HG03469 (cell line): Measurements from ENCODE around the gene PCDH19.

ENCODE experiments used
- ATAC-seq: cut with Tn5 transposase; IDR thresholded peaks from one replicate; pipeline ENCODE4 v1.9.1; 2021; ENCODE audit warnings: mild to moderate bottlenecking, moderate library complexity, moderate number of reproducible peaks; ENCODE audit not compliant: unreplicated experiment

The PCDH19 gene

DNA sequence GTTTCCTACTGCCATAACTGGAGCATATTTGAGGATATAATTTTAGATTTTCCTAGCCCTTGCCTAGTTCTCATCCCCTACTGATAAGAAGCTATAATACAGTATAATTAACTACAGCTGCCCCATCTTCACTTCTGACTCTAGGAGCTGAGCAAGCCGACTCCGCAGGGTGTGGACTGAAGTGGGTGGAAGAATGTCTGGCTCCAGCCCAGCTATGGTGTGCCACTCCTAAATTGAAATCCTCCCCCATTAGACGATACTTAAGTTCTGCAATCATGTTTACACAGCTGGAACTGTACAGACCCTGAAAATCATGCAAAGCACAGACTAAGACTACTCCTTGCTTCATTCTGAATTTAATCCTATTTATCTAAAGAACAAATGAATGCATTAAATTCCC is 93.1 kb downstream of the PCDH19 start:
- ATAC-seq = no peak

DNA sequence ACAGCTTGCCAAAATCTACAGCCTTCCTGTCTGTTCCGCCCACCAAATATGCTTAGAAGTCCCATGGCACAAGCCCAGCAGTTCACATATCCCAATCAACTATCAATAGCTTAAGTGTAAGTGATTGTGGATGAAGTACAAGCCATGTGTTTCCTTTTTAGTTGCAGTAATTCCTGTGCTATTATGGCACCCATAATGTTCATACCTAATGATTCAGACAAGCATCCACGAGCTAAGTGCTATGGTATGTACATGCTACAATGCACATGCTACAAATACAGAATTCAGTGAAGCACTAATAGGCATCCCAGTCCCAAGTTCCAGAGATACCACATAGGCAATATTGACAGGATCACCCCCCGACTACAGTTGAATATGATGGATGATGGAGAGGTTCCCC is 94.5 kb downstream of the PCDH19 start:
- no peak for ATAC-seq

DNA sequence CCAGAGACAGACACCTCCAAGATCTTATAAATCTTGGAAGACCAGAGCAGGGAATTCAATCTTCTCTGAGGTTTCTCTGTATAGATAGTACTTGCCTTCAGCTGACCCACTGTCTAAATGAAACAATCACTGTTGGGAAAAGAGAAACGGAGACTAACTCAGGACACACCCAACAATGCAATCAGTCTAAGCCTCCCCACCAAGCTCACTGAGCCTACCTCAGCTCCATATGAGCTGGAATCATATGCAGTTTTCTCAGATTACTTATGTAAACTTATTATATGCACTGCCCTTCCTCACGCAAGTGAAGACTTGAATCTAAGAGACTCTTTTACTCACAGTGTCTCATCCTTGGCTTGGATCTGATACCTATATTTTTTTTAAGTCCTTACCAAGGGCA is 110.5 kb downstream of the PCDH19 start:
- no peak for ATAC-seq

DNA sequence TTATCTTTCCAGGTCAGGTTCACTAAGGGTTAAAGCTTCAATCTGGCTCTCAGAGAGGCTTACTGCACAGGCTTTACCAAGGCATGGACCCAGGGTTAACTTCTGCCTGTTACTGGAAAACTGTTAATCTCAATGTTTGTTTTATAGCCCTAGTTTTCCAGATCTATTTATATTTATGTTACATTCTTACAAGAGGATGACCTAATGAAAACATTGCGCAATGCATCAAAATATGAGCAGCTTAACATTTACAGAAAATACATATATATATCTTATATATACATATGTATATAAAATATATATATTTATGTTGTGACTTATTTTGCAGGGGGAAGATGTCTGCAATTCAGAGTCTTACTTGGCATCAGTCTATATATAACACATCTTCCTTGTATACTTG is 112.3 kb downstream of the PCDH19 start:
- ATAC-seq = no peak

DNA sequence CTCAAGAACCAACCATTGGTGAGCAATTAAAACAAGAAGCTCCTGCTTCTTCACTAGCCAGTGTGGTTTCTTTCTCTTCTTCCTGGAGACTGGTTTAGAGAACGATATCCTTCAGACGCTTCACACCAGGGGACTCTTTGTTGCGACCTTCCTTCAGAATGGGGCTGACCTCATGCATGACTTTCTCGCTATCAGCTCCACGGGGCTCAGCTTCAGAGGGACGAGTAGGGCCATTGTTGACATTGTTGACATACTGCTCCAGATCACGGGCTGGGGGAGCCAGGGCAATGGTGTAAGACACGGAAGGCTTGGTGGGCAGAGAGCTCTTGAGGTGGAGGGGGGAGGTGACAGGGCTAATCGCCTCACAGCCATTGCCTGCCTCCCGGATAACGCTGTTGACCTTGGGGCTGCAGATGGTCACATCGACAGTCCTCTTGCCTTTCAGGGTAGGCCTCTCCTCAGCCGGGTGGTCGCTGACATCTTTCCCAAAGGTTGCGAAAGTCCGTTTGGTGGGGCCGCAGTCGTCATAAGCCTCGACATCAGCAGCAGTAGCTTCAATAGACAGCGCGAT is 113.8 kb downstream of the PCDH19 start:
- ATAC-seq = no peak

DNA sequence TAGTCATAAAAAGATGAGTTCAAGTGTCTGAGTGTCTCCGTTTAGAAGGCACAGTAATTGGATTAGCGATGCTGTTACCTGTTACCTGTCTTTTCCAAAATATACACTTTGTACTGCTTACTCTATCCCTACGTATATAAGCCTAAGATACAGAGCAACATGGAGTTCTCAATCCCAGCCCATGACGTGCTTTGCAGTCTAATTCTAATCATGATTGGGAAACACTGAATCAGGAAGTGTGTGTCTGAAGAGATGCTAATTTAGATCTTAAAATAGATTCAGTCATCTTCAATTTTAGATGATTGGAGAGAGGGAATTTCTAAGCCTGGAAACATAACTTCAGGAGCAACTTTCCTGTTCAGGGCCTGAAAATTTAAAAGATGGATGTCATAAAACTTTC is 115.1 kb downstream of the PCDH19 start:
- no peak for ATAC-seq

DNA sequence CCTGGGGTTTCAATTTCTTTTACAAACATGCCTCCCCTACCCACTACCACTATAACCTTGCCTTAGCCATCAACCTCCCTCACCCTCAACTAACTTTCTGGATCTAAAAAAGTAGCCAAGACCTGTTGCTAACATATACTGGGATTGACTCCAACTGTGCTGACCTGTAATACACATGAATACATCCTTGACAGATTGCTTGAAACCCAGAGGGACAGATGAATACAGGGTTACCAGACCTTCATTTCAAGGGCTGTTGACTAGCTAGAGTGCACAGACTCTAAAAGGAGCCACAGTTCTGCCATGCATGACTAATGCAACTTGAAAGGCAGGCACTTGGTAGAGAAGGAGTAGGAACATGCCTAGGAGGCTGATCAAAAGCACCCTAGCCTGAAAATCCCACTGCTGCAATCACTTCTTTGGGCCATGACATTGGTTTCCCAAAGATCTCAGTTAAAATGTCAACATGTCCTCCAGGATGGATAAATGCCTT is 121.0 kb downstream of the PCDH19 start:
- no peak for ATAC-seq

DNA sequence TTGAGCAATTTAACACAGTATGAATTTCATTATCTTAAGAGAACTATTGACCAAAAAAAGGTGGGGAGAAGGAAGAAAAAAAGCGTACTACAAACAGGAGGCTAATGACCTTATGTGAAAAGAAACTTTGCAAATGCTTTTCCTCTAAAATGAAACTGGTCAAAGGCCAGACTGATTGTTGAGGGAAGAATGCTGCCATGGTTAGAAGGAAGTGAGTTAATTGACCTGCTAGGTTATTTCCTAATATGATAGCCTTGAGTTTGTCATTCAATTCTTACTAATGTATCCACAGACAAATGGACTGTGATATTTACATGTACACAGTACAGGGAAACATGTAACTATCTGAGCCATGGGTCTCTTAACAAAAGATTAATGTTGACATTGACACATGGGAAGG is 132.8 kb downstream of the PCDH19 start:
- no peak for ATAC-seq

DNA sequence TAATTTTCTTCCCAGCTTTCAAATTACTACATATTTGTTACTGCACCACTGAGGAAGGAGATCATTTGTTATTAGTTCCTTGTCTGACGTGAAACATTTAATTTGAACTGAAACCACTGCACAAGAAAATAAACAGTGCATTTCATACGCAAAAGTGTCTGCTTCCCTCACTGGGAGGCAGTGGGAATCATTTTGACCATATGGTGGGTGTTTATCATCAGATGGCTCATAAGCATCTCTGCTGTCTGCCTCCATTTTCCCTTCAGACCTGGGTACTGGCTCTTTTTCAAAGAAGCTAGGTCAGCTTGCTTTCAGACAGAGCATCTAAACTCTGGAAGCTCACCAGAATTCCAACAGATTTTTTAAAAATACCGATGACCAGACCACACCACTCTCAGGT is 135.2 kb downstream of the PCDH19 start:
- no peak for ATAC-seq

DNA sequence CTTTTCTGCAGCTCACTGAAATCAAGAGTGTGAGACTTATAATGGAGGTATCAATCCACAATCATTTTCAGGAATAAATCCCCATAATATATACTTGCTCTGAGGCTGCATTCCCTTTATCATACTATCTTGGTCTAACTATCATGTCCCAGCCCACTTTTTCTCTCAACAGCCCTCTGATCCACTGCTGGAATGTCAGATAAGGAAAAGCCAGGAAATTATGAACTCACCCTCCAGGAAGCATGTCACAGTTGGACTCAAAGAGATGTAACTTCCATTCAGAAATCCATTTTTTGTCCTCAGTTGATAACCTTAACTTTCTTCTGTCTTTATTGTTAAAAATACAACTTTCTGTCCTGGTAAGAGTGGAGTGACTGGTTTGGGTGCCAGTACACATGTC is 144.9 kb downstream of the PCDH19 start:
- no peak for ATAC-seq

DNA sequence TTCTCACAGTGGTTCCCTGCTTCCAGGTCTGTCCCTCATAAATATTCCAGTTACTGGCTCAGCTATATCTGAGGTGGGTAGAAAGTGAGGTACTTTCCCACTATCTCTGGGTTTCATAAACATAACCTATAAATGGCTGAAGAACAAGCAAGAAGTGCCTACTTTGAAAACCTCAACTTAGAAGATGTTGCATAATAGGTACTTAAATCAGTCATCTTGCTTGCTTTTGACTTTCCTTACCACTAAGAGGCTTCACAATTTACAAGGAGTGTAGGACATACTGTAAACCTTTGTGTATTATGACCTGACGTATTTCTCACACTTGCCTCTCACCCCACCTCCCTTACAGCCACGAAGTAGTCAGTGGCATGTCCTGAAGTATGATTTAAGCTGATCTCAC is 145.9 kb downstream of the PCDH19 start:
- ATAC-seq = peak; percentile 91

DNA sequence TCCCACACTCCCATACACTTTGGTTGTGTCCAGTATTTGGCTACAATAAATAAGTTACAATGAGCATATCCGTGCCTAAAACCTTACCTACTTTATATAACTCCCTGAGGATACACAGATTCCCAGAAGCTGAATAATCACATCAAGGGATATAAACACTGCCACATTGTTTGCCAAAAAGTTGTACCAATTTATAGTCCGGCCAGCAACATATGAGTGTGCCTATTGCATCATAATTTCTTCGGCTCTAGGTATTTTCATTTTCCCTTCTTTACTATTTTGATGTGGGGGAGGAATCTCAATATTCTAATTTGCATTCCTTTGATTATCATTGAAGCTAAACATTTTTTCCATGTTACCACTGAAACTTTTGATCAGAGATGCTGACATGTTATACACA is 146.4 kb downstream of the PCDH19 start:
- ATAC-seq = peak; percentile 10

DNA sequence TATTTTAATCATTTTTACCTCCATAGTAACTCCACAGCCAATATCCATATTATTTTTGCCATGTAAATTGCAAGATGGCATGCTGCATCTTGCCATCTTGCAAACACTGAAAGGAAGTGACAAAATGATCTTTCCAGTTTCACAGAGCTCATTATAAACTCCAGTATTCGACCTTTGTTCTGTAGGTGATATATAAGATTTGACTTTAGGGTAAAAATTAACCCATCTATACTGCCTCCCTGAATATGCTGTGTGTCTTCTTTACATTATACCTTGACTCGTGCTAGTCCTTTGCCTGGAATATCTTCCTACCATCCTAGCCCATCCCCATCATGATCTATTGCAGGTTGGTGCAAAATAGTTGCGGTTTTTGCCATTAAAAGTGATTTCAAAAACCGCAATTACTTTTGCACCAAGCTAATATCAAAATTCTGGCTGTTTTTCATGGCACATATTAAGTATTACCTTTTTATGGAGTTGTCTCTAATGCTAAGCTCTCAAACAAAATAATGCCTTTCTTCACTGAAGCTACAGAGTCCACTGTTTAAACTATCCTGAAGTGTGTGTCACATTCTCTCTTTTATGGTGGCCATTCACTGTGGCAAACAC is 161.1 kb downstream of the PCDH19 start:
- ATAC-seq = no peak

DNA sequence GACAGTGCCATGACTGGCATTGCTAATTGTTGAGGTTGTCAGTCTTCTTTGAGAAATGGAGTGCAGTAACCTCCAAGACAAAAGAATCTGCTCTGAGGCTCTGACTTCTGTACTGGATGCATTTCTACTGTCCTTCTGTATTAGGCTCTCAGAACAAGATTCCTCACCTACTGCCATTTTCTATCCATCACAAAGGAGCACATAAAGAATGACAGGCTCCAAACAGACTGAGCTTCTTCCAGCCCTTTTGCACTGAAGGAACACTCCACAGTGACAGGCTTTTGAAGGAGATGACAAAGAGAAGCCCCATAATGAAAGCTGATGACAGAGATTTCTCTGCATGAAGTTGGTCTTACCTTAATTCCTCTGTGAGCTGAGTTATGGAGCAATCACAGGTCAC is 162.2 kb downstream of the PCDH19 start:
- no peak for ATAC-seq

DNA sequence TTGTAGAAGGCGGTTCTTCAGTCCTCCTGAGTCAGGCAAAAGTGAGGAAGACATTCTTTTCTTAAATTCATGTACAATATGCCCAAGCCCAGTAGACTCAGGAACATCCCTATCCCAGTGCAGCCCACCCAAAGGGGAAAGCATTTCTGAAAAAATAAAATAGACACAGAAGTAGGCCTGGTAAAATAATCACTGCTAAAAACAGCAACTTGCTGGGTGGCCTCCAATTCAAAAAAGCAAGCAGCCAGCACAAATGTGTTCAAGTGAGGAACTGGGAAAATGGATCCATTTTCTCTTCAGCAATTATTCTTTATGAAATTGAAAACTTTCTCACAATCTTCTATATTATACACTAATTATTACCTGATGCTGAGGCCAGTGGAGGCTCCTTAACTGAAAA is 165.4 kb downstream of the PCDH19 start:
- no peak for ATAC-seq
